ENCODE results near the gene NR1H2. TPM values are rescaled to one million over a fixed set of nuclear protein-coding genes. Genes with fewer than 3 reads are reported as not detected.

Gene NR1H2
- polyA plus RNA-seq, 5 donors = 24.1 to 45.1 (median 30.3) TPM

DNA sequence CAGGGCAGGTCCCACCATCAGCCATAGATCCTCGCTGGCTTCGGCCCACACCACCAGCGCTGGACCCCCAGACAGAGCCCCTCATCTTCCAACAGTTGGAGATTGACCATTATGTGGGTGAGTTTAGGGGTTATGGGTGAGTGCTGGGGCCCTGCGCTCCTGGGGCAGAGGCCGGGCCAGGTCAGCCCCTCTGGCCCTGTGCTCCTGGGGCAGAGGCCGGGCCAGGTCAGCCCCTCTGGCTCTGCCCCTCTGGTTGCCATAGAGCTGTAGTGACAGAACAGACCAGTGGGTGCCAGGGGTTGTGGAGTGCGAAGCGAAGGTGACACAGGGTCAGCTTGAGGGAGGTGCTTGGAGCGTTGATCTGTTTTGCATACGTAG is 23.1 kb downstream of the NR1H2 start:
- DNase-seq = no peak

DNA sequence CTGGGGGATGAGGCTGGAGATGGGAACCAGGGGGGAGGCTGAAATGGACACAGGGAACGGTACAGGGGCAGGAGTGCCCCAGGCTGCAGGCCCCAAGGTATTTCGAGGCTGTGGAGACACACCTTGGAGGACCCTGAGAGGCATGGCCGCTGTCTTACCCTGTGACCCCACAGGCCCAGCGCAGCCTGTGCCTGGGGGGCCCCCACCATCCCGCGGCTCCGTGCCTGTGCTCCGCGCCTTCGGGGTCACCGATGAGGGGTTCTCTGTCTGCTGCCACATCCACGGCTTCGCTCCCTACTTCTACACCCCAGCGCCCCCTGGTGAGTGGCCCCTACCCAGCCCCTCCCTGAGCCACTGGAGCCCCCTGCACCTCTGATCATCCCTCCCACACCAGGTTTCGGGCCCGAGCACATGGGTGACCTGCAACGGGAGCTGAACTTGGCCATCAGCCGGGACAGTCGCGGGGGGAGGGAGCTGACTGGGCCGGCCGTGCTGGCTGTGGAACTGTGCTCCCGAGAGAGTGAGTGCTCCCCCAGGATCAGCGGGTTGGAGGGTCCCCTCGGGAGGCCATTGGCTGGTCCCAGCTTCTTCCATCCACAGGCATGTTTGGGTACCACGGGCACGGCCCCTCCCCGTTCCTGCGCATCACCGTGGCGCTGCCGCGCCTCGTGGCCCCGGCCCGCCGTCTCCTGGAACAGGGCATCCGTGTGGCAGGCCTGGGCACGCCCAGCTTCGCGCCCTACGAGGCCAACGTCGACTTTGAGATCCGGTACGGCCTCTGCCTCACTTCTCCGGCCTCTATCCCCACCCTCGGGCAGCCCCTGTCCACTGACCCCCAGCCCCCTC is 25.6 kb downstream of the NR1H2 start:
- DNase-seq = no peak

DNA sequence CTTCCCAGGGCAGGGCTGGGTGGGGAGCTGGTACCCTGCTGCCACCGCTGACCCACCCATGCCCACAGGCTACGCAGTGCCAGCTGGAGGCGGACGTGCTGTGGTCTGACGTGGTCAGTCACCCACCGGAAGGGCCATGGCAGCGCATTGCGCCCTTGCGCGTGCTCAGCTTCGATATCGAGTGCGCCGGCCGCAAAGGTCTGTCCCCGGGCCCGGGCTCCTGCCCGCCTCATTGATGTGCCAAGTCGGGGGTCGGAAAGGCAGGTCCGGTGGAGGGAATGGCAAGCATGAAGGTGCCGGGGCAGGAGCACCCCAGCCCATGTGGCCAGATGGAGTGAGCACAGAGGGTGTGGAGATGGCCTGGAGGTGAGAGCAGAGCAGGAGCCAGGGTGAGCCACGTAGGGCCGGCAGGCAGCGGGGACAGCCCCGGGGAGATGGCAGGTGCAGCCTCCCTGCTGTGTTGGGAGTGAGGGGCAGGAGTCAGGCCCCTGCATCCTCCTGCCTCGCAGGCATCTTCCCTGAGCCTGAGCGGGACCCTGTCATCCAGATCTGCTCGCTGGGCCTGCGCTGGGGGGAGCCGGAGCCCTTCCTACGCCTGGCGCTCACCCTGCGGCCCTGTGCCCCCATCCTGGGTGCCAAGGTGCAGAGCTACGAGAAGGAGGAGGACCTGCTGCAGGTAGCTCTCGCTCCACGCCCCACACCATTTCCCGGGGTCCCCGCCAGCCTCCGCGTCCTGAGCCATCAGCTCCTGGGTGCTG is 26.5 kb downstream of the NR1H2 start:
- DNase-seq = no peak

DNA sequence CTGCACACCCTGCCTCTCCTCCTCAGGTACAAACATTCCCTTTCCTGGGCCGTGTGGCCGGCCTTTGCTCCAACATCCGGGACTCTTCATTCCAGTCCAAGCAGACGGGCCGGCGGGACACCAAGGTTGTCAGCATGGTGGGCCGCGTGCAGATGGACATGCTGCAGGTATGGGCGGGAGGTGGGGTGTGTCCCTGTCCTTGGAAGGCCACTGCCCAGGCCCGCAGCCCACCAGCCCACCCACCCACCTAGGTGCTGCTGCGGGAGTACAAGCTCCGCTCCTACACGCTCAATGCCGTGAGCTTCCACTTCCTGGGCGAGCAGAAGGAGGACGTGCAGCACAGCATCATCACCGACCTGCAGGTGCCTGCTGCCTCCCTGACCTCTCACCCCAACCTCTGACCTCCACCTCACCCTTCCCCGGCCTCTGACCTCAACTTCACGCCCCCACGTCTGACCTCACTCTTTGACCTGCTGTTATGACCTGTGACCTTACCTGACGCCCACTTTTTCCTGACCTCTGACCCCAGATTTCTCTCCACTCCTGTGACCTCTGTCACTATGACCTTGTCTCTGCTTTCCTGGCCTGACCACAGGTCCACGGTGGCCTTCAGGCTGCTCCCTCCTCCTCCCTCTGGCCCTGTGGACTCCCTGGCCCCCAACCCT is 30.0 kb downstream of the NR1H2 start:
- DNase-seq = no peak

- no peak for DNase-seq
Measured at GRCh38 chr19:50406829-50407228, 30.6 kb downstream of the NR1H2 start.

DNA sequence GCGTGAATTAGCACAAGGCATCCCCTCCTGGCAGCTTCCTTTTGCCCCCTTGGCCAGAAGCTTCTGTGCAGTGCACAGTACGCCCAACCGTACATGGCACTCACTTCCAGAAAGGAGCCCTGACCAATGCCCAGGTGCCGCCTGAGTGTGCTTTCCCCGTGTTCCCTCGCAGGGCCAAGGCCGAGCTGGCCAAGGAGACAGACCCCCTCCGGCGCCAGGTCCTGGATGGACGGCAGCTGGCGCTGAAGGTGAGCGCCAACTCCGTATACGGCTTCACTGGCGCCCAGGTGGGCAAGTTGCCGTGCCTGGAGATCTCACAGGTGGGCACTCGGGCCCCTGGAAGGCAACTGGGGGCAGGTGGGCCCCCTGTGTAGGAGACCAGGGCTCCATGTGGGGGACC is 33.1 kb downstream of the NR1H2 start:
- no peak for DNase-seq

DNA sequence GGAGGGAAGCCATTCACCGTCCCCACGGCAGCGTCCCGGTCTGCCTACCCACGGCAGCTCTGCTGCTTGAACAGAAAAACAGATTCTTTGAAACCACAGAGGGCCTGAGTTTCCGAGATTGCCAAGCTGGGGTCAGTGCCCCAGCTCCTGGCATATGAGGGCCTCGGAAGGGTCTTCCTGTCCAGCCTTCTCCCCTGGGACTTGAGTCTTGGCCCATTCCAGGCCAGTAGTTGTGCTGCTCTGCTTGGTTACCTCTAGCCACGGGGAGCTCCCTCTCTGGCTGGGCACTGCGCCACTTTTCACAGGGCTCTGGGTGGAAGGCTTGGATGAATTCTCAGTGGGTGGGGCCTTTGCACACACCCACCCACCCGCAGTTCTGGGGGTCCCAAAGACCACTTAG is 33.9 kb downstream of the NR1H2 start:
- DNase-seq = no peak

DNA sequence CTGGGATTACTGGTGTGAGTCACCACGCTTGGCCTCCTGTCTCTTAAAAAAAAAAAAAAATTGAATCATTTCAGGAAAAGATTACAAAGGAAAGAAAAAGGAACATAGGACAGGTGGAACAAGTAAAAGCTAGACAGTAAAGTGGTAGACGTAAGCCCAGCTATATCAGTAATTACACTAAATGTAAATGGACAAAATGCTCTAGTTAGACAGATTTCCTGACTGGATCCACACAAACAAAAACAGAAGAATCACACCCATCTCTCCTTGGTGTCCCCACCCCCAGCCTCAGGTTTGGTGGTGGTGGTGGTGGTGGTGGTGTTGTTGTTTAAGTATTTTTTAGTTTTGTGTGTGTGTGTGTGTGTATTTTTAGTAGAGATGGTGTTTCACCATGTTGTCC is 36.2 kb downstream of the NR1H2 start:
- DNase-seq = no peak

DNA sequence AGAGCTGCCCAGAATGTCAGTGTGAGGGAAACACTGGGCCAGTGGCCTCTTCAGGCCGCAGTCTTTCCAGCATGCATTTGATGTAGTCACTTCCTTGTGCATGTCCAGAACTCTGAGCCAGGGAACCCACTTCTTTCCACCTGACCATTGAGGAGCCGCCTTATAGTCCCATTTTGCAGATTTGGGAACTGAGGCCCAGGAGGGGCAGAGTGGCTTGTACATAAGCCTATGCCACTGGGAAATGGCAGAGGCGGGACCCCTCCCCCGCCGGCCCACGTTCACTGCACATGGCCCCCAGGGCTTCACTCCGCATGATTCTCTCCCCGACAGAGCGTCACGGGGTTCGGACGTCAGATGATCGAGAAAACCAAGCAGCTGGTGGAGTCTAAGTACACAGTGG is 36.8 kb downstream of the NR1H2 start:
- no peak for DNase-seq

DNA sequence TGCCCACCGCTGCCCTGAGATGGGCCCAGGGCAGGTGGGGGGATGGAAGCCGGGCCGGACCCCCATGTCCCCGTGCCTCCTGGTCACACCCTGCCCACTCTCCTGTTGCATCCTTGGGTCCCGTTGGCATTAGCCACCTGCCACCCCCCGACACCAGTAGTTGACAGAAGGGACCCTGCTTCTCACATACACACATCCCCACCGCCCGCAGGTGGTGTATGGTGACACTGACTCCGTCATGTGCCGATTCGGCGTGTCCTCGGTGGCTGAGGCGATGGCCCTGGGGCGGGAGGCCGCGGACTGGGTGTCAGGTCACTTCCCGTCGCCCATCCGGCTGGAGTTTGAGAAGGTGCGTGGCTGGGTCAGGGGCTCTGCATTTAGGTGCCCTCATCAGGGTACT is 37.3 kb downstream of the NR1H2 start:
- no peak for DNase-seq

GRCh38 chr19:50414864-50415660 is 38.8 kb downstream of the NR1H2 start:
- peak; percentile 45 to 46 for DNase-seq

GRCh38 chr19:50415661-50416033 is 39.4 kb downstream of the NR1H2 start:
- no peak for DNase-seq

DNA sequence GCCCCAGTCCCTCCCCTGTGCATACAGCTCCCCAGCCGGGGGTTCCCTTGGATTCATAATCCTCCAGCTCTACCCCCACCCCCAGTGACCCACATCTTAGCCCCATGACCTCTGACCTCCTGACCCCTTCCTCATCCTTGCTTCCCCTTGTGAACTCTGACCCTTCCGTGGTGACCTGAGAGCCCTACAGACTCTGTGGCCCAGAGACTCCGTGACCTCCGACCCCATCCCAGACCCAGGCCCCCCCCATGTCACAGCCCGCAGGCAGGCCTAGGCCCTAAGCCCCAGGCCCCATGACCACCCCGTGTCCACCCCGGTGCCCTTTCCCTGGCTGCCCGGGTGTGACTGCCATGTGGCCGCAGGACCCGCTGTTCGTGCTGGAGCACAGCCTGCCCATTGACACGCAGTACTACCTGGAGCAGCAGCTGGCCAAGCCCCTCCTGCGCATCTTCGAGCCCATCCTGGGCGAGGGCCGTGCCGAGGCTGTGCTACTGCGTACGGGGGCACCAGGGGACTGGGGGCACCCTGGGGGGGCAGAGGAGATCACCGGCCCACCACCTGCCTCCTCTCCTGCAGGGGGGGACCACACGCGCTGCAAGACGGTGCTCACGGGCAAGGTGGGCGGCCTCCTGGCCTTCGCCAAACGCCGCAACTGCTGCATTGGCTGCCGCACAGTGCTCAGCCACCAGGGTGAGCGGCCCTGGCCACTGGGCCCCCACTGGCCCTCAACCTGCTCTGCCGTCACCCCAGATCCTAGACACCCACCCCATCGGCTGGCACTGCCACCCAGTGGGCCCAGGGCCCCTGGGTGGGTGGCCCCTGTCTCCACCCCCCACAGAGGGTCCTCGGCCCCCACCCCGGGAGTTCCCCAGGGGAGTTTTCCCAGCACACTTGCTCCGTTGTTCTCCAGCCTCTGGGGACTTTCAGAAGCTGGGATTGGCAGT is 40.0 kb downstream of the NR1H2 start:
- DNase-seq = no peak

GRCh38 chr19:50417111-50418081 is 41.1 kb downstream of the NR1H2 start:
- no peak for DNase-seq

DNA sequence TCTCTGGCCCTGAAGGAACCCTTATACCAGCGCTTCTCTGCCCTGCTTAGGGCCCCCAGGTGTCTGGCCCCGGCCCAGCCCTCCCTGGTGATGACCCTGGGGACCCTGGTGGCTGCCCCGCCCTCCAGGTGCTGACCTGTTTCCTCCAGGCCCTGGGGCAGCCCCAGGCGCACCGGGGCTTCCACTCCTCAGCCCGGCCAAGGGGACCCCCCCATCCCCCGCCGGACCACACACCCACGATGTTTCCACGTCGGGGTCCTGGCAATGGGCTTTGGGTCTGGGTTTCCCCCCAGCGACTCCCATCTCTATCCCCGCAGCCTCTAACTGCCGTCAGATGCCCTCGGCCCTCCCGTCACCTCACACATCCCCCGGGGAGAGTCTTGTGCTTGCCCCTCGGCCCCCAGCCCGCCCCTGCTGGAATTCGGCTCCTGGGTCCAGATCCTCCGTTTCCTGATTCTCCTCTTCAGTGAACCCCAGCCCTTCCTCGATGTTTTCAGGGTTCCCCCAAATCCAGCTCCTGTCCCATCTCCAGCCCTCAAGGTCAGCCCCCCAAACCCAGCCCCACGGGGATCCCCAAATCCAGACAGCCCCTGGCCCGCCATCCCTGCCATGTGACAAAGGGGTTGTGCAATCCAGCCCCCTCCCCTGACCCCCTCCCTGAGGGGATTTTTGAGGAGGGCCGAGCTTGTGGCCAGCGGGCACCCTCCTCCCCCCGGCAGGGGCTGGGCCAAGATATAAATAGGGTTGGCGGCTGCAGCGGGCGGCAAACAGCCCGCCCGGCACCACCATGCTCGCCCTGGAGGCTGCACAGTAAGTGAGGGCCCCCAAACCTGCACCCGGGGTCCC is 42.1 kb downstream of the NR1H2 start, which contains the start of gene SPIB:
Gene SPIB, plus strand, starts transcription at position 763 of the 846 bp plus-strand sequence. Its CDS starts 25 bp downstream, at position 788.
- no peak for DNase-seq

GRCh38 chr19:50419022-50419579 is 42.8 kb downstream of the NR1H2 start:
- DNase-seq = no peak

DNA sequence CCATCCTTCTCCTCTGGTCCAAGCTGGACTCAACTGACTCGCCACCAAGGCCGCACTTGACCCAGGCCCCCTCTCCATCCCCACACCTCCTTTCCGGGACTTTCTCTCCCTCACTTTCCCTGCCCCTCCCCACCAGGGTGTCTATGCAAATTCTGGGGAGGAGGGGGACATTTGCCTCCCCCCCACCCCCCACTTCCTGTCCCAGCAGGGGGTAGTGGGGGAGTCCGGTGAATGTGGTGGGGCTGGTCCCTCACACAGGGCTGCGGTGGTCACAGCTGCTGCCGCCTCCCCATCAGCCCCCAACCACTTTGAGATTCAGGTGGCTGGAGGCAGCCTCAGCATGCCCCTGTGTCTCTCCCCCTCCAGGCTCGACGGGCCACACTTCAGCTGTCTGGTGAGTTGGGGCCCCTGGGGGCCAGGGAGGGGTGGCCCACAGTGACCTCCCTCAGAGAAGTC is 43.4 kb downstream of the NR1H2 start:
- no peak for DNase-seq

DNA sequence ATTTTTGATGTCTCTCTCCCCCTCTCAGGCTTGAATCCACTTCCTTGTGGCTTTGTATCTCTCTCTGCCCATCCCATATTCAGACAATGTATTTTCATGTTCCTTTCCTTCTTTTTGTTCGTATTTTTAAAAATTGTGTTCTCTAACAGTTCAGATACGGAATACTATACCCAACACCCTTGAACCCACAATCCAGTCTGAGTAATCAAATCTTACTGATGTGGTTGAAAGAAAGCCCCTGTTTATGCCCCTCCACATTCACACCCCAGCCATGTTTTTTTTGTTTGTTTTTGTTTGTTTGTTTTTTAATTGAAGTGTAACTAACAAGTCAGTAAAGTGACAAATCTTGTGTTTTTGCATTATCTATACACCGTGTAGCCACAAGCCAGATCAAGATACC is 43.9 kb downstream of the NR1H2 start:
- DNase-seq = no peak

All from right lung (tissue), 5 donors.